ENCODE results near the gene SRCIN1. TPM values are rescaled to one million over a fixed set of nuclear protein-coding genes. Genes with fewer than 3 reads are reported as not detected.

SRCIN1 gene
- total RNA-seq, 1 donor from 2014 or later, result 6.6 TPM

- no peak for ATAC-seq
- no peak for TF ChIP-seq CTCF (IDR thresholded peaks at IDR 0.05)
- intact Hi-C loops (cut with DNase I), result no loop called here
- no peak overlapping the region for H3K27ac ChIP-seq
- no peaks in the 10 kb centered on the region for H3K36me3 ChIP-seq
- H3K4me1 ChIP-seq, result no peaks in the 10 kb centered on the region
- DNase-seq, result no peak
- H3K9me3 ChIP-seq, result no peaks in the 10 kb centered on the region
- no peak overlapping the region for H3K4me3 ChIP-seq
- H3K27me3 ChIP-seq (ENCODE audit: low read depth), result peaks cover 41% of the 10 kb centered on the region
Measured at GRCh38 chr17:38611872-38612376, 6.2 kb upstream of the SRCIN1 start.

GRCh38 chr17:38611070-38611786 is 5.5 kb upstream of the SRCIN1 start:
- TF ChIP-seq CTCF (IDR thresholded peaks at IDR 0.05), result no peak

GRCh38 chr17:38609280-38610031 is 3.7 kb upstream of the SRCIN1 start:
- DNase-seq, result no peak
- TF ChIP-seq CTCF (IDR thresholded peaks at IDR 0.05), result no peak
- ATAC-seq, result no peak
- intact Hi-C loops (cut with DNase I), result no loop called here
- Histone ChIP-seq H3K27ac (no peak overlapping the region), H3K27me3 (ENCODE audit: low read depth) (peaks cover 58% of the 10 kb centered on the region), H3K36me3 (no peaks in the 10 kb centered on the region), H3K4me3 (no peak overlapping the region), H3K9me3 (no peaks in the 10 kb centered on the region), H3K4me1 (peaks cover 9% of the 10 kb centered on the region)

More at GRCh38 chr17:38611070-38611786, 5.5 kb upstream of the SRCIN1 start:
- Histone ChIP-seq H3K27ac (no peak overlapping the region), H3K36me3 (no peaks in the 10 kb centered on the region), H3K27me3 (ENCODE audit: low read depth) (peaks cover 48% of the 10 kb centered on the region), H3K4me1 (peaks cover 6% of the 10 kb centered on the region), H3K4me3 (no peak overlapping the region), H3K9me3 (no peaks in the 10 kb centered on the region)
- intact Hi-C loops (cut with DNase I), result no loop called here
- no peak for DNase-seq
- ATAC-seq, result no peak

GRCh38 chr17:38608648-38609047 is 2.9 kb upstream of the SRCIN1 start:
- Histone ChIP-seq H3K27me3 (ENCODE audit: low read depth) (peaks cover 64% of the 10 kb centered on the region), H3K4me3 (no peak overlapping the region), H3K27ac (no peak overlapping the region), H3K9me3 (no peaks in the 10 kb centered on the region), H3K4me1 (peaks cover 9% of the 10 kb centered on the region), H3K36me3 (no peaks in the 10 kb centered on the region)
- DNase-seq (peak; percentile 64), ATAC-seq (no peak)
- TF ChIP-seq CTCF (IDR thresholded peaks at IDR 0.05), result no peak
- intact Hi-C loops (cut with DNase I), result no loop called here

- intact Hi-C loops (cut with DNase I), result no loop called here
- Histone ChIP-seq H3K9me3 (no peaks in the 10 kb centered on the region), H3K27ac (no peak overlapping the region), H3K4me1 (peaks cover 9% of the 10 kb centered on the region), H3K27me3 (ENCODE audit: low read depth) (peaks cover 70% of the 10 kb centered on the region), H3K36me3 (no peaks in the 10 kb centered on the region), H3K4me3 (peak overlapping the region; percentile 58)
- no peak for TF ChIP-seq CTCF (IDR thresholded peaks at IDR 0.05)
- DNase-seq (no peak), ATAC-seq (peak in 1 of 2 donors; percentile 5)
Measured at GRCh38 chr17:38606646-38607611, 1.2 kb upstream of the SRCIN1 start.
